HepG2 (cell line): ENCODE data around the gene LEPROT. TPM values are rescaled to one million over a fixed set of nuclear protein-coding genes. Genes with fewer than 3 reads are reported as not detected.

Experiments
- AGO1 ChIP-seq: fragments of 200-400 bp; formaldehyde crosslinking; IDR thresholded peaks from 2 replicates; pipeline ENCODE4 v1.6.1; 2017; ENCODE audit warnings: mild to moderate bottlenecking, low read depth, low read length, moderate library complexity; ENCODE audit not compliant: poor library complexity, severe bottlenecking
- EHMT2 ChIP-seq: fragments of 200-600 bp; sonication (generic); IDR thresholded peaks from 2 replicates; pipeline ENCODE4 v1.7.0; 2017; ENCODE audit warnings: antibody characterized with exemption, low read depth, low read length, borderline replicate concordance
- GATAD2A ChIP-seq: IDR thresholded peaks from 2 replicates; pipeline ENCODE4 v1.6.1; 2016
- KAT8 ChIP-seq: IDR thresholded peaks from 2 replicates; pipeline ENCODE4 v1.6.1; 2016; ENCODE audit warnings: missing genetic modification reagents, missing compliant biosample characterization
- MATR3 ChIP-seq: sonication (generic); formaldehyde crosslinking; IDR thresholded peaks from 2 replicates; pipeline ENCODE4 v1.4.0; 2020; ENCODE audit warnings: missing genetic modification reagents
- NFAT5 ChIP-seq: sonication (generic); formaldehyde crosslinking; IDR thresholded peaks from 2 replicates; pipeline ENCODE4 v1.4.0; 2020; ENCODE audit warnings: missing genetic modification reagents
- RFX5 ChIP-seq: IDR thresholded peaks from 2 replicates; pipeline ENCODE4 v1.6.1; 2011; ENCODE audit warnings: low read depth, low read length, improper control_type of control experiment
- TFAP4 ChIP-seq: sonication (generic); IDR thresholded peaks from 2 replicates; pipeline ENCODE4 v1.6.1; 2016; ENCODE audit warnings: low read depth, borderline replicate concordance
- TRIM22 ChIP-seq: fragments of 450-650 bp; IDR thresholded peaks from 2 replicates; pipeline ENCODE4 v1.6.1; 2017
- ZBTB2 ChIP-seq: sonication (generic); formaldehyde crosslinking; IDR thresholded peaks from 2 replicates; pipeline ENCODE4 v1.8.0; 2022; ENCODE audit warnings: low read depth, missing genetic modification reagents
- ZBTB4 ChIP-seq: sonication (generic); formaldehyde crosslinking; IDR thresholded peaks from 2 replicates; pipeline ENCODE4 v1.4.0; 2020; ENCODE audit warnings: missing genetic modification reagents, mild to moderate bottlenecking, borderline replicate concordance
- ZNF362 ChIP-seq: sonication (generic); formaldehyde crosslinking; IDR thresholded peaks from 2 replicates; pipeline ENCODE4 v1.4.0; 2020; ENCODE audit warnings: missing genetic modification reagents, mild to moderate bottlenecking, borderline replicate concordance
- ZNF567 ChIP-seq: sonication (generic); formaldehyde crosslinking; IDR thresholded peaks from 2 replicates; pipeline ENCODE4 v1.8.1; 2023; ENCODE audit warnings: mild to moderate bottlenecking, missing genetic modification reagents, borderline replicate concordance
- ZNF629 ChIP-seq: sonication (generic); formaldehyde crosslinking; conservative IDR thresholded peaks from 2 replicates; pipeline ENCODE4 v1.5.0; 2020; ENCODE audit warnings: missing genetic modification reagents
- polyA plus RNA-seq, 8 experiments: library from polyadenylated mRNA; depleted of rRNA in 3 of 8; stranded (reverse) in 7 of 8; unstranded in 1 of 8; fragments of >200 nt; fragmentation: Illumina TruSeq in 4 of 8; extraction: Trizol in 4 of 8; gene quantifications; 2 replicates each; pipeline versions ENCODE4 v1.2.1 to v1.2.3, GENCODE V29; 2011 to 2016; ENCODE audit warnings: low read depth in 4 of 8, missing spikeins in 1 of 8, mixed read lengths in 1 of 8; ENCODE audit not compliant: insufficient read depth in 1 of 8
- total RNA-seq, 5 experiments: library from RNA; depleted of rRNA; stranded (reverse); fragments of >200 nt; fragmentation: Illumina TruSeq; extraction: Trizol; gene quantifications; 2 replicates each; pipeline ENCODE4 v1.2.3, GENCODE V29; 2016; ENCODE audit warnings: low read depth in 1 of 5

Gene LEPROT
- total and polyA plus RNA-seq, 2 of the 13 experiments (the other 11 are each of a cell fraction or from before 2014, with no cell fraction given) = 36.8 to 51.4 TPM

- no peak for TF ChIP-seq NFAT5
- no peak for TF ChIP-seq ZBTB2 (CRISPR knock-in tag)
- TF ChIP-seq ZNF567 (CRISPR knock-in tag) = no peak
- TF ChIP-seq MATR3 (CRISPR knock-in tag) = no peak
- TF ChIP-seq TFAP4 = no peak
- no peak for TF ChIP-seq ZNF629 (CRISPR knock-in tag)
- TF ChIP-seq EHMT2 = no peak
- TF ChIP-seq RFX5 = no peak
- no peak for TF ChIP-seq KAT8 (CRISPR knock-in tag)
- TF ChIP-seq AGO1 = no peak
- TF ChIP-seq ZBTB4 (CRISPR knock-in tag) = no peak
- no peak for TF ChIP-seq ZNF362 (CRISPR knock-in tag)
- TF ChIP-seq TRIM22 = no peak
- no peak for TF ChIP-seq GATAD2A
Measured at GRCh38 chr1:65419681-65420589, 533 bp upstream of the LEPROT start (continued).
